ENCODE measurements around the gene GABRG3.

GABRG3 gene

DNA sequence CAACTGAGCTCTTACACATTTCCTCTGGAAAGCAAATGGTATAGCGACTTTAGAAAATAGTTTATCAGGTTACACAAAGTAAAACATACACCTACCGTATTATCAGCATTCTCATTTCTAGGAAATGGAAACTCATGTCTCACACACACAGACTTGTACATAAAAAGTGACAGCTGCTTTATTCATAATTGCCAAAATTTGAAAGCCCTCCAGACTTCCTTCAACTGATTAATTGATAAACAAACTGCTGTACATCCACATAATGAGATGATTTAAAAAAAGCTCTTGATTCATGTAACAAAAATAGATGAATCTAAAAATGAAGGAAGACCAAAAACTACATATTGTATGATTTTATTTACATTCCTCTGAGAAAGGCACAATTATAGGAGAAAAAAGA lies 425.5 kb downstream of the GABRG3 start:
- in situ Hi-C loops (cut with MboI; ENCODE audit: low sequenced_read_pairs) = no loop called here

DNA sequence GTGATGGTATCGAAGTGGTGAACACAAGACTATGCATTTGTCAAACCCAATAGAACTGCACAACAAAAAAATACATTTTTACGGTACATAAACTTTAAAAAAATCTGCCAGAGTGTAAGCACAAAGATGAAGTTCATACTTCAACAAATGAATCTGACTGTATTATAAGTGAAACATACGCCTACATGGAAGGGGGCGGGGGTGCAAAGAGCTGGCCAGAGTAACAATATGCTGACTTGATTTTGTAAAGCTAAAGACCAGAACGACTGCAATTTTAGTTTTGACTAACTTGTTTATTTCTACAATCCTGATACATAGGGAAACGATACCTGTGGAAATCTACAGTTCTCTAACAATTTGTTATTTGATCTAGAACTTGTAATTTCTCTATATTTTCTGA lies 426.0 kb downstream of the GABRG3 start:
- in situ Hi-C loops (cut with MboI; ENCODE audit: low sequenced_read_pairs) = no loop called here

DNA sequence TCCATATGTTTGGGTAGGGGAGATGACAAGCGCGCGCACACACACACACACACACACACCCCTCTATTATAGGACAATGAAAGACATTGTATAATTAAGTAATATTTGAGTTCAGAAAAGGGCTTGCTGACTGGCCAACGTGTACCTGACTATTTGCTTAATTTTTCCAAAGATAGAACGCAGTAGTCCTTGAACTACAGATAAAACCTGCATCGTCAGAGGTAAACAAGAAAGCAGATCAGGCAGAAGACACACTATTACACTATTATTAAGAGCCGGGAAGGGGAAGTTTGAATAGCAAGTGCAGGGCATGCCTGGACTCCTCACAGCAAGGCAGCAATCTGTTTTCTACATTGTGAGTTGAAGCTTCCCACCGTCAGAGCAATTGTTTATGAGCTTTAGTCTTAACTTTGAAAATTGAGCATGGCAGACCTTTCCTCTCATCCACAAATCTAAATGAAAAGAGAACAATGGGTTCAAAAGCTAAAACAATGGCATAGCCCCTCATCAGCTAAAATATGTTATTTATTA lies 427.7 kb downstream of the GABRG3 start:
- in situ Hi-C loops (cut with MboI; ENCODE audit: low sequenced_read_pairs) = no loop called here

DNA sequence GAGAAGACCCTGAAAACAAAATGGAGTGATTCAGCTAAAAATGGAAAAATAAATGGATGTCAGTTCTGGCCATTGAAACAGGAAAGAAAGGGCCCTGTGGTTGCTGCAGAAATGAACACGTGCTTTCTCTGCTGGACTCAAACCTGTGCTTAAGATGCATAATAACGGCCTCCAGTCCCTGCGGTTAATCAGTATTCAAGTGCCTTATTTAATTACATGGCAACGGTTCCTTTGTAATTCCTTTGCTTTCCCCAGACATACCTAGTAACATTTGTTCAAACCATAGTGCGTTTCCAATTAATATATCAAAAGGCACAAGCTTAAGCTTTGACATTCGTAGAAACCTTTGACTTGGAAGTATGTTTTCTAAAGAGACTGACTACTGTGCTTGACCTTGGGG lies 428.3 kb downstream of the GABRG3 start:
- in situ Hi-C loops (cut with MboI; ENCODE audit: low sequenced_read_pairs) = no loop called here

DNA sequence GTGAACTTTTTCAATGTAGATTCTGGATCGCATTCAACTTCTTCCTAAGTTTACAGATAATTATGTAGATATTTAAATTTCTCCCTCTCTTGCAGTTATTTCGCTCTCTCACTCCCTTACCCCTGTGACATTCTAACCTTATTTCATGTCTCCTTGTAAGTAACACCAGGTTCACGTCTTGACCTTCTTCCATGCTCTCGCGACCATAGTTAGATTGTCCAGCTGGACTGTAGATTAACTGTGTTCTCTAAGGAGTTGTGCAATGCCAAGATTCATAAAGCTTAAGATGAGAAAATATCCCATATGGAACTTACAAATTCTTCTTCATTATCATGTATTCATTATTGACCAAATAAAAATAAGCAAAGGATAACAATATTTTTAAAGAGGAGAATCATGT lies 430.5 kb downstream of the GABRG3 start:
- in situ Hi-C loops (cut with MboI; ENCODE audit: low sequenced_read_pairs) = no loop called here

DNA sequence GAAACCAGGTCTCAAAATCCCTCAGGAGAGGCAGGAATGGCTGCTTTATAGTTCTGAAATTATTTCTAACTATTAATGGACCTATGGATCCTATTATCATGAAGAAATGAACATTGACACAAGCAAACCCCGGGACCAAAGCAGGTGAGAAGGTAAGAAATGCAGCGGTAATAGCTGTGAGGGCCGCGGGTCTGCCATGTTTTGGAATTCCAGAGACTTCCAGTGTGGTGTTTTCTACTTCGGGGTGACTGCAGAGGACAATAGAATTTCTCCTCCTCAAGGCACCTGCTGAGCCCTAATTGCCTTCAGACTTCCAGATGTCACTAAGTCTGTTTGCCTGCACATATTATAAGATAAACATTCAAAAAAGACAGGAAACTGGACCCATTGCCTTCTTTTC lies 437.4 kb downstream of the GABRG3 start:
- in situ Hi-C loops (cut with MboI; ENCODE audit: low sequenced_read_pairs) = no loop called here

DNA sequence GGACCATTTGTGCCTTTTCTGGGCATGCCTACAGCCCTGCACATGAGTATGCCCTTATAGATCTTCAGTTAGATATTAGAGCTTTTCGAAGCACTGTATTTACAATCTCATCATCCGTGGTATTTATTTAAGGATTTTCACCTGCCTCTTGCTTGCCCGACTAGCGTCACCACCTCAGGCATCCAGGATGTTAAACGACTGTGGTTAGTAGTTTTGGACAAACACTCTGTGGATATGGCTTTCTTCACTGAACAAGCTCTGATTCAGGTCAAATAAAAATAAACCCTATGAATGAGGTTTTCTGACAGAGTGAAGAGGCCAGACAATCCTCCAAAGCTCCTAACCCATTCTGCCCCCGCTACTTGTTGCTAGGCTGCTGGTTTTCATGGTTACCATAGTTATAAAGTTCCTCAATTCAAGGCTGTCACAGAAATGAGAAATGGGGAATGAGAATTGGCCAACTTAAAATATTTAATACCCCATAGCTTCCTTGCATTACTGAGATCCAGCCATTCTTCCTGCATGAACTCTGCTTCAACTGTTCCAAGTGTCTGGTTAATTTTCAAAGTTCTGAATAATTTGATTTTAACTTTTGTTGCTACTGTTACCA lies 440.1 kb downstream of the GABRG3 start:
- in situ Hi-C loops (cut with MboI; ENCODE audit: low sequenced_read_pairs) = no loop called here

DNA sequence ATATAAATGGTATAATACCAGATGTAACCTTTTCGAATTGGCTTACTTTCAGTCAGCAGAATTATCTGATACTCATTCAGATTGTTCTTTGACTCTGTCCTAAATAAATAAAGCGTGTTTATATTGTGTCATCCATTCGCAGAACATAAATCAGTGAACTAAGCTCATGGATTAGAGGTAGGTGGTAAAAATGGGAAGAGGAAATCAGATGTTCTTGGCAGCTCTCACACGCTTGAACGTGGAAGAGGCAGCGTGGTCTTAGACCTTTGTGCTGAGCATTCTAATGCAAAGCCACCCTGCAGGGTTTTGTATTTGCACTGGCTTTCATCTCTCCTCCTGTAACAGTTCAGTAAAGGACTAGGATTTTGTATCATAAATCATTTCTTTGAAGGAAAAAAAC lies 441.4 kb downstream of the GABRG3 start:
- in situ Hi-C loops (cut with MboI; ENCODE audit: low sequenced_read_pairs) = no loop called here

DNA sequence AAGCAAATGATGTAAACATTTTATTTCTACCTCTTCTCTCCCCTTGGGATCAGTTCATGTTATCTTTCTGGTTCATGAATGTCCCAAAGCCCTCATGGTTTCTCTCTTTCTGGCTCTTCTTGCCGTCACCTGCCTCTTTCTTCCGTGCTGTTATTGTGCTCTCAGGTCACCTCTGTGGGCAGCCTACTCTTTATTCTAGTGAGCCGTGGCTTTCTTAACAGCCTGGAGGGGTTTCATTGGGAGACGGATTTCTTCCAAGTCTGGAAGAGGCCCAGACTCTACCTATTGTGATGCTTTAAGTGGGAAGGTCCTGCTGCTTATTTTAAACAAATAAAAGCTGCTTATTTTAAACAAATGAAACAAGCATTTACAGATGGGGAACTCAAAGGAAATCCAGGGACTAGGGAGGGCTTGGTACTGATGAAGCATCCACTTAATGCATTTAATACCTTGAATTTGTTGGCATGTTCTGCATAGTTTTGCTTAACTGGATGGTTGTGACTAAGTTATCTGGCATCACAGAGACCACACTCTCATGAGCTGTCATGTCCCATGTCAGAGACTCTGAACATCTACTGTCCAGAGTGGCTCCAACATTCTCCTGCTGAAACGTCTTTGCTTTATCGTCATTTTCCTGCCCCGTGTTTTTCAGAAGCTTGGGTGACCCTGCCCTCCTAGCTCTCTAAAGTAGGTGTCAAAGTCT lies 443.3 kb downstream of the GABRG3 start:
- in situ Hi-C loops (cut with MboI; ENCODE audit: low sequenced_read_pairs) = no loop called here

DNA sequence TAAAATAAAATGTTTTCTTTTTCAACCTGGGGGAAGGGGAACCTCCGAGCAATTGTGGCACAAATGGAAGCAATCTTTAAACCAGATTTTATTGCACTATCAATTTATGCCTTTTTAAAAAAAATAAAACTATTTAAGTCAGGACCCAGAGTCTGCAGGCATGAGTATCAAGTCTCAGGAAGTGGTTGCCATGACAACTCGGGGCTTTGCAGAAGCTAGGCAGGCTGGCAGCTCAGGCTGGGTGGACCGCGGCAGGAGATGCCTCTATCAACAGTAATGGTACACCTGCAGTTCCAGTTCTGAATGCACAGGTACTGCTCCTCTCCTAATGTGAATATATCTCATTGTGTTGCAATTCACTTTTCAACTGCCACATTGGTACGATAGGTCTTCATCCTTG lies 447.7 kb downstream of the GABRG3 start:
- in situ Hi-C loops (cut with MboI; ENCODE audit: low sequenced_read_pairs) = no loop called here

DNA sequence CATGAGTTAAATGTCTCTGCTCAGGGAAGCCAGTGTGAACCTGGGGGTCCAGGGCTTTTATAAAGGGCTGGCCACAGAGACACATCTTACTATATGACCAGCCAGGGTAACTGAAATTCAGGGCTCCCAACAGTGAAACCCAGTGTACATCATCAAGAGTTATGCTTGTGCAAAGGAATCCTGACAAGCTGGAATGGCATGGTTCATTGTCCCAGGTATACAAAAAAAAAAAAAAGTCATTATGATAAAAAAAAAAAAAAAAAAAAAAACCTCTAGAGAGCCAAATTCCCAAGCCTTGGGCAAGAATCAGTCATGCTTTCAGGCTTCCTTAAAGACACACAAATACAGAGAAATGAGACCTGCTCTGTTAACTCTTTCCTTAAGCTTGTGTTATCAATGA lies 452.0 kb downstream of the GABRG3 start:
- in situ Hi-C loops (cut with MboI; ENCODE audit: low sequenced_read_pairs) = no loop called here

DNA sequence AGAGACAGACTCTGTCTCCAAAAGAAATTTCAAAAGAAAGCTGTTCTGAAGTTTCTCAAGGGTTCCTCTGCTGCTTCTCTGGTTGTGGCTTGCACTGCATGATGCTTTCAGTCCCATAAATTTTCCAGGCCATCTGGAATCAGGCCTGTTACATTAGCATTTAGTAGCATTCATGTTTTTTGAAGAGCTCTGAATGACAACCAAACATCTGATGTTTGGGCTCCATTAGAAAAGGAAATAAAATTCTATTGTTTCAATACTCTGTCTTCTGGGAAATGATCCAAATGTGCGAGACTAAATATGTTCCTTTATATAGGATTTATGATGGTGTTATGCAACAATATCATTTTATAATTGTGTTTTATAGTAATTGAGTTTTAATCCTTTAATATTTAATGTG lies 455.8 kb downstream of the GABRG3 start:
- in situ Hi-C loops (cut with MboI; ENCODE audit: low sequenced_read_pairs) = no loop called here

DNA sequence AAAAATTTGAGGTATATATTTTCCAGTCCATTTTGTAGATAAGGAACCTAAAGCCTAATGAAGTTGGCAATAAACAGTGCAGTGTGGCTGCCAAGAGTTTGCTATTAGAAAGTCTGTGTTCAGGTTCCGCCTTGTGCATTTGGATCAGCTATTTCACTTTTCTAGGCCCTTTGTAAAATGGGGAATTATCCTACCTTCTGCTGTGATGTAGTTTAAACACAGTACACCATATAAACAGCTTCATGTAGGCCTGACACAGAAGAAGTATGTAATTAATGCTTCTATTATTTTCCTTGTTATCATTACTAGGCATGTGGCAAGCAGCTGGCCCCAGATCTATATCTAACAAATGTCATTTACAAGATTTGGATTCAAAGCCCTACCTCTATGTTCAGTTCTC lies 456.3 kb downstream of the GABRG3 start:
- in situ Hi-C loops (cut with MboI; ENCODE audit: low sequenced_read_pairs) = no loop called here

DNA sequence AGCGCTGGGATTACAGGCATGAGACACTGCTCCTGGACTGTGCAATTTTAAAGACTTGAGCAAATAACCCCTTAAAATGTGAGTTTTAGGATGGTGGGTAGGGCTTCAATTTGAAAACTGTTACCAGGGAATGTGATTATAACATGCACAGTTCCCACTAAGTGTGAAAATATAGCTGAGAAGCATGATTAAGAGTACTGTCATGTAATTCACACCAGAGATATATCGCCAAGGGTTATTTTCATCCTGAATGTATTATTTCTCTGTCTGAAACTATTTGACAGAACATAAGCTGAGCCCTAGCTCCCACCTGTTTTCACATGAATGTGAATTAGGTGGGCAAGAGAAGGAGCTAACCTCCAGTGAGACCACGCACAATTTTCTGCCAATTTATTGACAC lies 457.2 kb downstream of the GABRG3 start:
- in situ Hi-C loops (cut with MboI; ENCODE audit: low sequenced_read_pairs) = no loop called here

DNA sequence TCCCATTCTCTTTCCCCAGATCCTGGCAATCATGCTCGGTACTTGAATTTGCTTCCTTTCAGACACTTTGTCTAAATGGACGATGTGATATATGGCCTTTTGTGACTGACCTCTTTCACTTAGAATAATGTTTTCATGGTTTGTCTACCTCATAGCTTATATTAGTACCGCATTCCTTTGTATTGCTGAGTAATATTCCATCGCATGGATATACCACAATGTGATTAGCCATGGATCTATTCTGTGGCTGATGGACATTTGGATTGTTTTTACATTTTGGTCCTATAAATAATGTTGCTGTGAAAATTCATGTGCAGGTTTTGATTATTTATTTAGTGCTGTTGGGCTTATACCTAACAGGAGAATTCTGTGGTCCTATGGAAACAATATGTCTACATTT lies 458.6 kb downstream of the GABRG3 start:
- in situ Hi-C loops (cut with MboI; ENCODE audit: low sequenced_read_pairs) = no loop called here

DNA sequence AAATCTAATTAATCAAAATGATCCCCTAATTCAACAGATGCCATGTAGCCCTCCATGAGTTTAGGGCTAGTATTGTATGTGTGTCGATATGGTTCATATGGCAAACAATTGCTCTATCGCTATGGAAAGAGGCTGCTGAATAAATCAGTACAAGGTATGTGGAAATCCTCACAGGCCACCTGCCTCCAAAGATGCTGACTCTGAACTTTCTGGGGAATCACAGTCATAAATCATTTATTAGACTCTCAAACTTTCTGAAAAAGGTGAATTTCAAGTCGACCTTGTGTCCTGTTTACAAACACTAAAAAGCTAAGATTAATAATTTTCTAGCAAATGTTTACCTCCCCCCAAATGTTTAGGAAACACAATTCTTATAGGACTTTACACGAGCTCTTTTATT lies 462.6 kb downstream of the GABRG3 start:
- in situ Hi-C loops (cut with MboI; ENCODE audit: low sequenced_read_pairs) = no loop called here

DNA sequence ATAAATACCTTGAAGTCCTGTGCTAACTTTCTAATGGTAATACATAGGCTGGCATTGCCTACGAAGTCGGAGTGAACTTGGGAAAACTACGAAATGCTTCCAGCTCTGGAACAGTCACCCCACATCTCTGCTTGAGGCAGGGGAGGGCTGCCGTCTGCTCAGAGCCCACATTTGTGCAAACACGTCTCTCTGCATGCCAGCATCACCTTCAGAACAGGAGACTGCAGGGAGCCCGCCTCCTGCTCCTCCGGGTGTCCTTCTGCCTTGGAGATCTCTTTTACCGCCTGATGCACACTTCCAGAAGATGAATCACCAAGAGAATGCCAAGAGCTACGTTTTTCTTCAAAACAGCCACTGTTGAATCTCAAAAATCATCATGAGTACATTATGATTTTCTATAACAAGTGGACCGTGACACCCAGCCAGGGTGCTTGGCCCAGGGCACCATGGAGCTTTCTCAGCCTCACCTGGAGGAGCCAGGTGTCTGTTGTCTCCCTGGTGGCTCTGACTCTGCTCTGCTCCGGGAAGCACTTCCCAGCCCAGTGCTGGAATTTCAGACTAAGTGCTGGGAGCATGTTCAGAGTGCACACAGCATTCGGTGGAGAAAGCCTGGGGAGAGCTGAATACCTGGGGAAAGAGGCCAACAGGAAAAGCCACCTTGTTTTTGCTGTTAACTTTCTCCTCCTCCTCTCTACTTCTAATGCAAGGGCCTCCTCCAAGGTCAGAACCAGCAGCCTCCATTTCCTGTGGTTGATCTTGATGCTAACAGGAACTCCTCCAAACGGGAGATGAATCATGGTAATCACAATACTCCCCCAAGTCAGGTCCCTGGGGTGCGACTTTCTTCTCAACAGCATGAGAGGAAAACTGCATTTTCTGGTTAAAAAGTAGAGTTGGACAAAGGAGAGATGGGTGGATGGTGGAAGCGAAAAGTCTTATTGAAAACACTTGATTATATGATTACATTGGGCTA lies 467.7 kb downstream of the GABRG3 start:
- in situ Hi-C loops (cut with MboI; ENCODE audit: low sequenced_read_pairs) = no loop called here

DNA sequence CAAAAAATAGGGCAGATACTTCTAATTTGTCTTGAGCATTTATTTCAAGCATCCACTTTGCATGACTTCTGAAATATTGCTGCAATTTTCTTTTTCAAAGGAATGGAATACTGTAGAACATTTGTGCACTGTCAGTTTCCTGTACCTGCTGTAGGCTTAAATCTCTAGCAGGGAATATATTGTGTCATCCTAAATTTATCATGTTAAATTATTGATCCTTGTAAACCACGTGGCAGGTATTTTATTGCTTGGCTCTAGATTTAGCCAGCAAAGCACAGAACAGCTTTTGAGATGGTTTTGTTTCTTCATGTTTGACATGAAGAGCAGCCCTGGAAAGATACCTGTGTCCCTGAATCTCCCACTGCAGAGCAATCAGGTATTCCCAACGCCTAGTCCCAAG lies 470.1 kb downstream of the GABRG3 start:
- in situ Hi-C loops (cut with MboI; ENCODE audit: low sequenced_read_pairs) = no loop called here

DNA sequence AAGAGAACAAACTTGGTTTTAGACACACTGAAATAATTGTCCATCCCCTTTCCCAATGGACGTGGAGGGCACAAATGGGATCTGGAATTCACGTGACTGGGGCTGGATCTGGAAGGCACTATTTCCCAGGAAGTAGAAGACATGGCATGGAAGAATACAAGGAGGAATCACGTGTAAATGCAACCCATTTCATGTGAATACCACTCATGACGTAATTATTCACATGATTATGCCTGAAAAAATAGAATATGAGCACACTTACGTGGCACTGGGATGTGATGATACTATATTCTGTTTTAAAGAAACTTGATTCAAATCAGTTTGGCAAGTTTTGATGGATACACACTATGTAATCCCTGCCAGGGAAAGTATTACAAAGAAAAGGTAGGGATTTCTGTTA lies 477.3 kb downstream of the GABRG3 start:
- in situ Hi-C loops (cut with MboI; ENCODE audit: low sequenced_read_pairs) = no loop called here

DNA sequence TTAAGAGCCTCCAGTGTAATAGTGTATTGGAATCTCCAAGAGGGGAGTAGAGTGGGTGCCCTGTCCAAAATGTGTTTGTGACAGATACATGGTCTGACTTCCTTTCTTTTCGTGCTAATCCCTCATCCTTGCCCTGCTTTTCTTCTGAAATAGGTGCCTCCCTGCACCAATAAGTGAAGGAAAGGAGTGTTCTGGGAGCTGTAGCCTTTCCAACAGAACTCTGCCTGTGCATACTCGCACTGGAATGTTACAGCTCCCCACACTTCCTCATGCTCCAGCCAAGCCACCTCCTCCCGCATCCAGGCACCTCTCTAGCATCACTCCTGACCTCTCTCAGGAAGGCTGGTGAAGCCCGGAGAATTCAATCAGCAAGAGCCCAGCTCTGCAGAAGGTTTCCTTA lies 478.0 kb downstream of the GABRG3 start:
- in situ Hi-C loops (cut with MboI; ENCODE audit: low sequenced_read_pairs) = no loop called here

DNA sequence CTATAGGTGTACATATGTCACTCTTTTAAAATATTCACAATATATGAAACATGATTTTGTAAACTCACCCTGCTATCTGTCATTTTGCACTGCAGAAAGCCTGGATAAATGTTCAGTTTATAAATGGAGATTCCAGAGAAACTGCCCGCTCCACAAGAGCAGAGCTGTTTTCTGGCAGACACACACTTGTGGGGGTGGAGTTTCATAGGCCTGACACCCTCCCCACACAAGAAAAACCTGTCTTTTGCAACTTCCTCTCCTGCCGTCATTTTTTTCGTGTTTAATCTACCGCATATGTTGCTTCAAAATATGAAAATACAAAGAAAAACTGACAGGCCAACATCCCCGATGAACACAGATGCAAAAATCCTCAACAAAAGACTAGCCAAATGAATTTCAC lies 479.0 kb downstream of the GABRG3 start:
- in situ Hi-C loops (cut with MboI; ENCODE audit: low sequenced_read_pairs) = no loop called here

All from HL-60/S4 treated with retinoic acid at 250 ng/mL for 4 days and 3 days (cell line).